OCI-LY3 (cell line): ENCODE results near the gene TBX2.

ENCODE experiments used
- H2AFZ ChIP-seq: fragments of 200-600, 300-600 bp; shearing (Covaris generic); 2 replicates; pipeline ENCODE4 v1.6.0; 2014; ENCODE audit warnings: antibody characterized with exemption, low read depth, low read length
- H3K27ac ChIP-seq: fragments of 200-600, 300-600 bp; sonication (generic); 2 replicates; pipeline ENCODE4 v1.5.1; 2014; ENCODE audit warnings: mild to moderate bottlenecking, low read length, moderate library complexity, mixed read lengths
- H3K27me3 ChIP-seq: fragments of 200-600, 300-600 bp; sonication (generic); 2 replicates; pipeline ENCODE4 v1.6.1; 2014; ENCODE audit warnings: low read depth, low read length, mixed read lengths
- H3K36me3 ChIP-seq: fragments of 200-600, 300-600 bp; sonication (generic); replicated peaks from 2 replicates; pipeline ENCODE3; 2014; ENCODE audit warnings: low read depth, low read length, mixed read lengths
- H3K4me1 ChIP-seq: fragments of 300-600, 200-600 bp; sonication (generic); 2 replicates; pipeline ENCODE4 v1.6.1; 2014; ENCODE audit warnings: low read length, mixed read lengths
- H3K4me2 ChIP-seq: fragments of 200-600, 300-600 bp; sonication (generic); 2 replicates; pipeline ENCODE4 v1.6.1; 2014; ENCODE audit warnings: low read length, mixed read lengths
- H3K4me3 ChIP-seq: fragments of 300-600, 200-600 bp; sonication (generic); 2 replicates; pipeline ENCODE4 v1.5.1; 2014; ENCODE audit warnings: antibody characterized with exemption, mild to moderate bottlenecking, low read length, moderate library complexity
- H3K79me2 ChIP-seq: fragments of 300-600, 200-600 bp; shearing (Covaris generic); 2 replicates; pipeline ENCODE4 v1.6.1; 2014; ENCODE audit warnings: mild to moderate bottlenecking, low read length, mixed read lengths
- H3K9ac ChIP-seq: fragments of 300-600, 200-600 bp; shearing (Covaris generic); 2 replicates; pipeline ENCODE4 v1.6.0; 2014; ENCODE audit warnings: mild to moderate bottlenecking, low read length, moderate library complexity
- H3K9me3 ChIP-seq: fragments of 200-600, 300-600 bp; shearing (Covaris generic); 2 replicates; pipeline ENCODE4 v1.6.1; 2014; ENCODE audit warnings: low read length, mixed read lengths; ENCODE audit not compliant: insufficient read depth
- H4K20me1 ChIP-seq: fragments of 200-600, 300-600 bp; sonication (generic); 2 replicates; pipeline ENCODE4 v1.6.1; 2016; ENCODE audit warnings: low read length, mixed read lengths; ENCODE audit not compliant: insufficient read depth
- EZH2phosphoT487 ChIP-seq: fragments of 200-600 bp; shearing (Covaris generic); IDR thresholded peaks from 2 replicates; pipeline ENCODE4 v1.6.1; 2018; ENCODE audit warnings: antibody characterized with exemption, mixed run types, low read depth
- TF ChIP-seq, protein P1 (sequence below): fragments of 200-600, 300-600 bp; sonication (generic); IDR thresholded peaks from 2 replicates; pipeline ENCODE4 v1.5.1; 2014; ENCODE audit warnings: antibody characterized with exemption, low read length, low read depth

TBX2 gene

DNA sequence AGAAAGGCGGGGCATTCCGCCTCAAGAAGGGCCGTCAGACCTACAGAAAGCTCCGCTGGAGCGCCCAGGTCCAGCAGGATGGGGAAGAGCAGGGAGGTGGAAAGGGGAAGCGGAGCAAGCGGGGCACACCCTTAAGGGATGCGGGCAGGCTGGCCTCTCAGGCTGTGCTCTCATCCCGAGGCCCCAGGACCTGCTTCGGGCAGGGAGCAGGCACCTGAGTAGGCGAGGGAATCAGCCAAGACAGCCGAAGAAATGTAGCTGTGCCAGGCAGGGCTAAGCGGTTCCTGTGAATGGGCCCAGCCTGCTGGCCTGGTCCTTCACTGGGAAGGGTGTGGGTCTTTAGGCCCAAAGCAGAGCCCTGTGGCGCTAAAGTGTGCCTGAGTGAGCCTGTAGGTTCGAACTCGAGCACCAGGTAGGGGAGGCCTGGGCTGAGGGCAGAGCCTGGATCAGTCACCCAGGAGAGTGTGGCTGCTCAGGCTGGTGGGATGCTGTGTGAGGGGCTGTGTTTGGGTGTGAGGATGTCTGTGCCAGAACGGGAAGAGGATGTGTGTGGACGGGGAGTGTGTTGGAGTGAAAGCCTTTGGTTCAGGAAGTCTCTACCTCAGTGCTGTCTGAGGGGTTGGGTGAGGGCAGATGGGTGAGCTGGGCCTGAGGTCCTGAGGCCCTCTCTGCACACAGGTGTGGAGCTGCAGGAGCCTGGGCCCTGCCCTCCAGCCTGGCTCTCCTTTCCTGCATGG lies 55.8 kb downstream of the TBX2 start:
- no peaks in the 10 kb centered on the region for H4K20me1 ChIP-seq
- H3K27ac ChIP-seq, result no peak overlapping the region
- no peaks in the 10 kb centered on the region for H3K9me3 ChIP-seq
- H3K4me2 ChIP-seq, result no peak overlapping the region
- TF ChIP-seq, protein P1, sequence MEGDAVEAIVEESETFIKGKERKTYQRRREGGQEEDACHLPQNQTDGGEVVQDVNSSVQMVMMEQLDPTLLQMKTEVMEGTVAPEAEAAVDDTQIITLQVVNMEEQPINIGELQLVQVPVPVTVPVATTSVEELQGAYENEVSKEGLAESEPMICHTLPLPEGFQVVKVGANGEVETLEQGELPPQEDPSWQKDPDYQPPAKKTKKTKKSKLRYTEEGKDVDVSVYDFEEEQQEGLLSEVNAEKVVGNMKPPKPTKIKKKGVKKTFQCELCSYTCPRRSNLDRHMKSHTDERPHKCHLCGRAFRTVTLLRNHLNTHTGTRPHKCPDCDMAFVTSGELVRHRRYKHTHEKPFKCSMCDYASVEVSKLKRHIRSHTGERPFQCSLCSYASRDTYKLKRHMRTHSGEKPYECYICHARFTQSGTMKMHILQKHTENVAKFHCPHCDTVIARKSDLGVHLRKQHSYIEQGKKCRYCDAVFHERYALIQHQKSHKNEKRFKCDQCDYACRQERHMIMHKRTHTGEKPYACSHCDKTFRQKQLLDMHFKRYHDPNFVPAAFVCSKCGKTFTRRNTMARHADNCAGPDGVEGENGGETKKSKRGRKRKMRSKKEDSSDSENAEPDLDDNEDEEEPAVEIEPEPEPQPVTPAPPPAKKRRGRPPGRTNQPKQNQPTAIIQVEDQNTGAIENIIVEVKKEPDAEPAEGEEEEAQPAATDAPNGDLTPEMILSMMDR, result no peak
- TF ChIP-seq EZH2phosphoT487, result no peak
- no peaks in the 10 kb centered on the region for H3K4me1 ChIP-seq
- no peak overlapping the region for H2AFZ ChIP-seq
- no peaks in the 10 kb centered on the region for H3K36me3 ChIP-seq
- H3K9ac ChIP-seq, result no peak overlapping the region
- H3K79me2 ChIP-seq, result no peaks in the 10 kb centered on the region
- no peak overlapping the region for H3K4me3 ChIP-seq
- H3K27me3 ChIP-seq, result no peaks in the 10 kb centered on the region

DNA sequence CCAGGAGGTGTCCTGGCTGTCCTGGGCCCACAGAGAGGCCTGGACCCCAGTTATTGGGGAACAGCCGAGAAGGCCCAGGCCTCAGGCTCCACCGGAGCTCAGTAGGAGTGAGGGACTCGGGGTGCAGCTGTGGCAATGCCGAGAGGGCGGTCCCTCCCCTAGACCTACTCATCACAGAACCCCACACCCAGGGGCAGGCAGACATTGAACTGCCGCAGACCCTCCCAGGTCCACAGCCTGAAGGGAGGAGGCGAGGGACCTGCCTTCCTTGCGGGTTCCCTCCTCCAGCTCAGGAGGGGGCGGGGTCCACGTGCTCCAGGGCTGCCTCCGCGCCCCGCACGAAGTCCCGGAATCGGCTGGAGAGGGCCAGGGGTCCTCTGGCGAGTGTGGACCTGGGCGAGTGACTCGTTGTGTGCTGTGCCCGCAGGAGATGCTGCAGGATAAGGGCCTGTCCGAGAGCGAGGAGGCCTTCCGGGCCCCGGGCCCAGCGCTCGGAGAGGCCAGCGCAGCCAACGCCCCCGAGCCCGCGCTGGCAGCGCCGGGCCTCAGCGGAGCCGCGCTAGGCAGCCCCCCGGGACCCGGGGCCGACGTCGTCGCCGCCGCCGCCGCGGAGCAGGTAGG lies 56.5 kb downstream of the TBX2 start:
- no peaks in the 10 kb centered on the region for H3K27me3 ChIP-seq
- H3K36me3 ChIP-seq, result no peaks in the 10 kb centered on the region
- no peaks in the 10 kb centered on the region for H4K20me1 ChIP-seq
- H3K4me1 ChIP-seq, result no peaks in the 10 kb centered on the region
- H3K9me3 ChIP-seq, result no peaks in the 10 kb centered on the region
- H3K4me2 ChIP-seq, result no peak overlapping the region
- no peaks in the 10 kb centered on the region for H3K79me2 ChIP-seq
- no peak overlapping the region for H3K27ac ChIP-seq
- no peak overlapping the region for H3K4me3 ChIP-seq
- no peak overlapping the region for H3K9ac ChIP-seq
- no peak overlapping the region for H2AFZ ChIP-seq
- TF ChIP-seq, protein P1, result no peak
- TF ChIP-seq EZH2phosphoT487, result no peak

- H2AFZ ChIP-seq, result no peak overlapping the region
- no peaks in the 10 kb centered on the region for H3K27me3 ChIP-seq
- no peak overlapping the region for H3K9ac ChIP-seq
- no peaks in the 10 kb centered on the region for H3K36me3 ChIP-seq
- H3K4me3 ChIP-seq, result no peak overlapping the region
- H4K20me1 ChIP-seq, result no peaks in the 10 kb centered on the region
- H3K79me2 ChIP-seq, result no peaks in the 10 kb centered on the region
- no peak overlapping the region for H3K27ac ChIP-seq
- no peak overlapping the region for H3K4me2 ChIP-seq
- H3K9me3 ChIP-seq, result no peaks in the 10 kb centered on the region
- no peaks in the 10 kb centered on the region for H3K4me1 ChIP-seq
- TF ChIP-seq, protein P1, result no peak
- no peak for TF ChIP-seq EZH2phosphoT487
Measured at GRCh38 chr17:61456688-61457225, 57.1 kb downstream of the TBX2 start.

GRCh38 chr17:61457226-61457983 lies 57.8 kb downstream of the TBX2 start:
- H3K79me2 ChIP-seq, result no peaks in the 10 kb centered on the region
- no peaks in the 10 kb centered on the region for H4K20me1 ChIP-seq
- no peaks in the 10 kb centered on the region for H3K4me1 ChIP-seq
- no peak overlapping the region for H3K9ac ChIP-seq
- H3K4me2 ChIP-seq, result no peak overlapping the region
- no peaks in the 10 kb centered on the region for H3K9me3 ChIP-seq
- no peak overlapping the region for H3K27ac ChIP-seq
- no peaks in the 10 kb centered on the region for H3K36me3 ChIP-seq
- no peak overlapping the region for H3K4me3 ChIP-seq
- no peak for TF ChIP-seq EZH2phosphoT487
- TF ChIP-seq, protein P1, result no peak
- no peak overlapping the region for H2AFZ ChIP-seq
- H3K27me3 ChIP-seq, result no peaks in the 10 kb centered on the region
